H1 (cell line): ENCODE results near the gene TXK. TPM values are rescaled to one million over a fixed set of nuclear protein-coding genes. Genes with fewer than 3 reads are reported as not detected.

Source experiments
- CTCF ChIA-PET: fragments of 300-600 bp; sonication (Branson Sonifier 250); formaldehyde crosslinking; loops from one replicate; lab custom pipeline; 2021; ENCODE audit not compliant: partially characterized antibody; lab: Charles Lee
- POLR2A ChIA-PET: fragments of 300-600 bp; sonication (Branson Sonifier 250); formaldehyde crosslinking; loops from one replicate; lab custom pipeline; 2021; ENCODE audit warnings: inconsistent platforms; ENCODE audit not compliant: partially characterized antibody; lab: Charles Lee
- DNase-seq, 2 experiments: peaks; one replicate each; pipeline versions ENCODE4 v3.0.0 to v3.0.0-alpha.2; 2010 to 2022; ENCODE audit warnings: low spot score in 2 of 2, low read depth in 1 of 2, mixed read lengths in 1 of 2
- FAIRE-seq: peaks from 2 replicates; lab custom pipeline; 2011; peaks lifted over from hg19 to GRCh38; lab: Jason Lieb, UNC
- H2AFZ ChIP-seq: 2 replicates; pipeline ENCODE4 v1.8.1; 2012; ENCODE audit warnings: low read length, inconsistent platforms
- H2AK5ac ChIP-seq: 2 replicates; pipeline ENCODE4 v1.6.1; 2013; ENCODE audit warnings: low read depth, low read length
- H2BK120ac ChIP-seq: replicated peaks from 2 replicates; pipeline ENCODE3; 2013; ENCODE audit warnings: low read depth, low read length, inconsistent platforms
- H2BK12ac ChIP-seq: 2 replicates; pipeline ENCODE4 v1.6.1; 2013; ENCODE audit warnings: low read depth, low read length
- H2BK15ac ChIP-seq: 2 replicates; pipeline ENCODE4 v1.6.1; 2013; ENCODE audit warnings: low read length
- H2BK20ac ChIP-seq: 2 replicates; pipeline ENCODE4 v1.6.1; 2013; ENCODE audit warnings: low read length
- H2BK5ac ChIP-seq: 2 replicates; pipeline ENCODE4 v1.6.1; 2013; ENCODE audit warnings: low read depth, low read length
- H3K14ac ChIP-seq: 2 replicates; pipeline ENCODE4 v1.6.1; 2013; ENCODE audit warnings: inconsistent platforms; ENCODE audit not compliant: insufficient read length
- H3K18ac ChIP-seq: 2 replicates; pipeline ENCODE4 v1.6.1; 2013; ENCODE audit warnings: low read length; ENCODE audit errors: extremely low read depth
- H3K23ac ChIP-seq: 2 replicates; pipeline ENCODE4 v1.6.1; 2013; ENCODE audit warnings: inconsistent platforms; ENCODE audit not compliant: insufficient read length
- H3K23me2 ChIP-seq: 2 replicates; pipeline ENCODE4 v1.6.1; 2013; ENCODE audit warnings: low read depth, low read length
- H3K27ac ChIP-seq: 2 replicates; pipeline ENCODE4 v1.6.1; 2011; ENCODE audit warnings: low read depth, low read length, inconsistent platforms
- H3K27me3 ChIP-seq, 4 experiments: replicated peaks in 1 of 4; 1 replicate in 1 of 4; 2 replicates in 3 of 4; pipeline versions ENCODE4 v1.6.1 to v1.8.1; 2011 to 2013; ENCODE audit warnings: low read length in 3 of 4, mild to moderate bottlenecking in 3 of 4, inconsistent platforms in 2 of 4, mixed read lengths in 2 of 4, moderate library complexity in 1 of 4; ENCODE audit not compliant: control insufficient read depth in 3 of 4, insufficient read depth in 3 of 4; ENCODE audit errors: extremely low read depth in 1 of 4
- H3K36me3 ChIP-seq, 4 experiments: 2 replicates each; pipeline versions ENCODE4 v1.6.1 to v1.8.1; 2011 to 2013; ENCODE audit warnings: mild to moderate bottlenecking in 4 of 4, low read length in 3 of 4, moderate library complexity in 2 of 4, control low read depth in 1 of 4, inconsistent platforms in 1 of 4; ENCODE audit not compliant: insufficient read depth in 4 of 4, control insufficient read depth in 2 of 4
- H3K4ac ChIP-seq: replicated peaks from 2 replicates; pipeline ENCODE3; 2013; ENCODE audit warnings: low read length, low read depth, mixed read lengths, inconsistent platforms; ENCODE audit not compliant: insufficient read length
- H3K4me1 ChIP-seq, 4 experiments: replicated peaks in 1 of 4; 1 replicate in 1 of 4; 2 replicates in 3 of 4; pipeline versions ENCODE4 v1.6.1 to v1.8.1; 2011 to 2013; ENCODE audit warnings: low read length in 3 of 4, inconsistent platforms in 2 of 4, mixed read lengths in 1 of 4; ENCODE audit not compliant: insufficient read depth in 4 of 4, control insufficient read depth in 3 of 4
- H3K4me2 ChIP-seq, 2 experiments: 2 replicates each; pipeline versions ENCODE4 v1.6.1 to v1.8.1; 2011 to 2013; ENCODE audit warnings: low read depth in 2 of 2, low read length in 2 of 2, control low read depth in 1 of 2, inconsistent platforms in 1 of 2, mild to moderate bottlenecking in 1 of 2; ENCODE audit not compliant: insufficient read depth in 1 of 2
- H3K4me3 ChIP-seq, 4 experiments: fragments of 200-600, 300-600 bp in 1 of 4; sonication (generic), shearing (Covaris generic), sonication (Bioruptor Twin) in 1 of 4; 2 replicates each; pipeline versions ENCODE4 v1.5.1 to v1.8.1; 2011 to 2016; ENCODE audit warnings: low read length in 4 of 4, low read depth in 3 of 4, control low read depth in 2 of 4, inconsistent platforms in 2 of 4, mild to moderate bottlenecking in 2 of 4, mixed read lengths in 1 of 4, moderate library complexity in 1 of 4; ENCODE audit not compliant: insufficient read depth in 2 of 4; ENCODE audit errors: extremely low read depth in 1 of 4
- H3K56ac ChIP-seq: replicated peaks from 2 replicates; pipeline ENCODE3; 2013; ENCODE audit warnings: low read depth, mild to moderate bottlenecking, mixed read lengths, low read length, inconsistent platforms; ENCODE audit not compliant: insufficient read length
- H3K79me1 ChIP-seq: 2 replicates; pipeline ENCODE4 v1.6.1; 2013; ENCODE audit warnings: low read depth, low read length, control low read depth
- H3K79me2 ChIP-seq, 2 experiments: 2 replicates each; pipeline versions ENCODE4 v1.6.1 to v1.8.1; 2012 to 2013; ENCODE audit warnings: low read length in 2 of 2, mild to moderate bottlenecking in 2 of 2, inconsistent platforms in 1 of 2; ENCODE audit not compliant: insufficient read depth in 2 of 2, control insufficient read depth in 1 of 2
- H3K9ac ChIP-seq, 4 experiments: replicated peaks in 1 of 4; 1 replicate in 1 of 4; 2 replicates in 3 of 4; pipeline versions ENCODE4 v1.6.1 to v1.8.1; 2011 to 2013; ENCODE audit warnings: low read depth in 3 of 4, low read length in 3 of 4, control low read depth in 2 of 4, mild to moderate bottlenecking in 2 of 4, moderate library complexity in 2 of 4, inconsistent platforms in 1 of 4; ENCODE audit errors: extremely low read depth in 1 of 4
- H3K9me3 ChIP-seq, 2 experiments: 2 replicates each; pipeline versions ENCODE4 v1.6.1 to v1.8.1; 2012 to 2013; ENCODE audit warnings: mild to moderate bottlenecking in 2 of 2, moderate library complexity in 2 of 2, control low read depth in 1 of 2, inconsistent platforms in 1 of 2, low read depth in 1 of 2, low read length in 1 of 2, mixed read lengths in 1 of 2; ENCODE audit not compliant: insufficient read depth in 2 of 2
- H4K20me1 ChIP-seq, 2 experiments: replicated peaks in 1 of 2; 2 replicates each; pipeline versions ENCODE3 to v1.8.1; 2011 to 2013; ENCODE audit warnings: inconsistent platforms in 2 of 2, low read length in 2 of 2, mild to moderate bottlenecking in 1 of 2; ENCODE audit not compliant: insufficient read depth in 2 of 2, control insufficient read depth in 1 of 2
- H4K5ac ChIP-seq: 2 replicates; pipeline ENCODE4 v1.6.1; 2013; ENCODE audit warnings: low read length, low read depth, mixed read lengths, inconsistent platforms; ENCODE audit not compliant: insufficient read length
- H4K8ac ChIP-seq: 2 replicates; pipeline ENCODE4 v1.8.0; 2013; ENCODE audit warnings: mild to moderate bottlenecking, moderate library complexity, low read length, inconsistent platforms; ENCODE audit not compliant: insufficient read depth; ENCODE audit errors: extremely low read depth
- H4K91ac ChIP-seq: replicated peaks from 2 replicates; pipeline ENCODE3; 2013; ENCODE audit warnings: low read length, mixed read lengths, inconsistent platforms; ENCODE audit not compliant: insufficient read length
- BACH1 ChIP-seq: IDR thresholded peaks from 2 replicates; pipeline ENCODE4 v1.6.1; 2012; ENCODE audit warnings: low read length, improper control_type of control experiment
- JUND ChIP-seq: IDR thresholded peaks from 2 replicates; pipeline ENCODE4 v1.6.1; 2011; ENCODE audit warnings: mild to moderate bottlenecking, improper control_type of control experiment, low read length
- KDM5A ChIP-seq: fragments of 200-600 bp; IDR thresholded peaks from 2 replicates; pipeline ENCODE4 v1.7.1; 2012; ENCODE audit warnings: mild to moderate bottlenecking, low read length, inconsistent platforms, mixed read lengths
- MAFK ChIP-seq: IDR thresholded peaks from 2 replicates; pipeline ENCODE4 v1.6.1; 2012; ENCODE audit warnings: low read depth, mild to moderate bottlenecking, improper control_type of control experiment, low read length
- NANOG ChIP-seq: IDR thresholded peaks from 2 replicates; pipeline ENCODE4 v1.6.1; 2011; ENCODE audit warnings: low read length, low read depth, mild to moderate bottlenecking, inconsistent platforms; ENCODE audit not compliant: insufficient read depth, poor library complexity, severe bottlenecking
- RFX5 ChIP-seq: IDR thresholded peaks from 2 replicates; pipeline ENCODE4 v1.6.1; 2011; ENCODE audit warnings: low read depth, low read length, improper control_type of control experiment, borderline replicate concordance
- RNF2 ChIP-seq: fragments of 200-900, 300-1000 bp; sonication (generic); IDR thresholded peaks from 2 replicates; pipeline ENCODE4 v1.7.1; 2016; ENCODE audit warnings: borderline replicate concordance, low read depth, mild to moderate bottlenecking, antibody characterized with exemption, low read length; ENCODE audit not compliant: poor library complexity, severe bottlenecking; ENCODE audit errors: missing control alignments
- SP2 ChIP-seq: IDR thresholded peaks from 2 replicates; pipeline ENCODE4 v1.6.1; 2012; ENCODE audit warnings: mild to moderate bottlenecking, low read length, inconsistent platforms
- WGBS, 2 experiments: shearing (Covaris generic) in 1 of 2; methylation state at CpG; one replicate each; pipeline versions ENCODE4 v1.1.6 to v1.1.7; 2013 to 2015; ENCODE audit warnings: low lambda C conversion rate in 2 of 2, mixed read lengths in 2 of 2, inconsistent platforms in 1 of 2, low coverage in 1 of 2, missing lambda C conversion rate in 1 of 2; ENCODE audit not compliant: insufficient replicate concordance in 2 of 2, insufficient coverage in 1 of 2, insufficient read length in 1 of 2; ENCODE audit errors: extremely low coverage in 1 of 2, missing lambda C conversion rate in 1 of 2; 5-methylcytosine and 5-hydroxymethylcytosine counted together
- polyA plus RNA-seq, 7 experiments: library from polyadenylated mRNA; depleted of rRNA in 3 of 7; stranded (reverse) in 5 of 7; unstranded in 2 of 7; fragments of >200 nt in 5 of 7; fragments of 200-250 nt in 2 of 7; gene quantifications; 1 replicate in 5 of 7; 2 replicates in 1 of 7; 4 replicates in 1 of 7; pipeline versions ENCODE4 v1.2.1 to v1.2.3, GENCODE V29; 2011 to 2013; ENCODE audit warnings: missing spikeins in 2 of 7, mixed read lengths in 2 of 7
- total RNA-seq: library from RNA; stranded (reverse); fragmentation: NEBNext Ultra II Directional; extraction: Animal tissue kit (Norgen Biotek cat#: 25700); gene quantifications from 2 replicates; pipeline ENCODE4 v1.2.1, GENCODE V29; 2021
- TF ChIP-seq, protein P1 (sequence below): IDR thresholded peaks from 2 replicates; pipeline ENCODE4 v1.6.1; 2012; ENCODE audit warnings: inconsistent platforms

Gene TXK
- total and polyA plus RNA-seq, 2 of the 8 experiments (the other 6 are each of a cell fraction or from before 2014, with no cell fraction given) = not detected

DNA sequence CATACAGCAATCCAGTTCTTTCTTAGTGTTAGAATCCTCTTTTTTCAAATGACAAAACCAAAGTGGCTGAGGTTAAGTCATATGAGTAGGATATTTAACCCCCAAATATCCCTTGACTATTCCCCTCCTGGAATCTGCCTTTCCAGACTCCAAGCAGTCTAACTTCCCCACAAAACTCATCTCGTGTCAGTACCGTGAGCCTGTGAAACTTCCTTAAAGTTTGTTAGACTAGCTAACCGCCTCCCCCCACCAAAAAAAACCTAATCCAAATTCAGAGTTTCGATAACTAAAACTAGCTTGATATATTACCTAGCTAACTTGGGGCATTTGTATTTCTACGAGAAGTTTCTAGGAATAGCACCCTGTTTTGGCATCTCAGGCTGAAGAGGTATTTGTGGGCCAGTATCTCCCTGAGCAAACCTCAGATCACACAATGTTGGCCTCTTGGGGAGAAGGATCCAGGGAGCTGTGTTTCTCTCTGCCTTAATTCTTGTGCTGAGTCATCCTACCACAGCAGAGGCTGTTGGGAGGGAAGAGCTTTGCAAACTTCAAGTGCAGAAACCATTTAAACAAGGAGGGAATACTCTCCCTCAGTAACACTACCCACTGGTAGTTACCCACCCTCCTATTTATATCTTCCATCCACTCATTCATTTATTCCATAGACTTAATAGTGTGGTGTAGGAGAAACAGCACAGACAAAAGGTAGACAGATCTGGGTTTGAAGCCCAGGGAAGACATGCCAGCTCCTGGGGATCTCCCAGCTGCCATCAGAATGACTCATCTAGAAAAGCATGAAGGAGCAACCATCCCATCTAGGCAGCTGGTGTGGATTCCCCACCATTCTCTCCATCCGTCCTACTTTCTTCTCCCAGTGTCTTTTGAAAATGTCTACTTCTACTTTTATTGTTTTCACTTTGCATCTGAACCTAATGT is 39.3 kb upstream of the TXK start:
- WGBS, 2 experiments = 92% methylated on average over 6 of the region's 6 CpGs; no CpG with 5 or more reads in 1 of the 2 experiments
- H2AFZ ChIP-seq = peak overlapping the region; percentile 54; the same call in 1 of the 2 replicates
- FAIRE-seq = peak; percentile 63

More for the DNA sequence above, 39.3 kb upstream of the TXK start:
- H3K56ac ChIP-seq = no peak overlapping the region
- H3K23me2 ChIP-seq = no peaks in the 10 kb centered on the region
- no peak overlapping the region for H2BK15ac ChIP-seq
- no peak overlapping the region for H2BK20ac ChIP-seq
- H3K9ac ChIP-seq = no peak overlapping the region
- H2BK5ac ChIP-seq = no peak overlapping the region
- H4K20me1 ChIP-seq = no peaks in the 10 kb centered on the region
- no peak for DNase-seq
- ChIA-PET CTCF (interaction anchor here (0.9 to 1.5 kb wide), 5 partner anchors 28 to 102 kb away, joined by 3 to 5 read pairs (median 3); no protein-coding TSS in a partner anchor), POLR2A (no interaction called here)
- H3K23ac ChIP-seq = no peak overlapping the region
- no peak overlapping the region for H3K4ac ChIP-seq
- no peaks in the 10 kb centered on the region for H3K79me2 ChIP-seq
- no peak overlapping the region for H4K5ac ChIP-seq
- no peak overlapping the region for H4K8ac ChIP-seq
- no peak overlapping the region for H3K18ac ChIP-seq
- no peaks in the 10 kb centered on the region for H3K36me3 ChIP-seq
- H3K14ac ChIP-seq = no peak overlapping the region
- no peaks in the 10 kb centered on the region for H3K79me1 ChIP-seq
- no peaks in the 10 kb centered on the region for H3K27me3 ChIP-seq
- H3K27ac ChIP-seq = no peak overlapping the region
- H2BK12ac ChIP-seq = peak overlapping the region; percentile 22; the same call in 1 of the 2 replicates
- no peak for TF ChIP-seq RNF2
- TF ChIP-seq SP2 = no peak
- TF ChIP-seq, protein P1, sequence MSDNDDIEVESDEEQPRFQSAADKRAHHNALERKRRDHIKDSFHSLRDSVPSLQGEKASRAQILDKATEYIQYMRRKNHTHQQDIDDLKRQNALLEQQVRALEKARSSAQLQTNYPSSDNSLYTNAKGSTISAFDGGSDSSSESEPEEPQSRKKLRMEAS = no peak
- TF ChIP-seq NANOG = no peak
- 0 out of 2 replicates have a peak, but pooled peaks have one; percentile 14 for TF ChIP-seq JUND
- no peak for TF ChIP-seq RFX5
- no peak for TF ChIP-seq KDM5A
- TF ChIP-seq BACH1 = peak; percentile 88
- peak; percentile 81 for TF ChIP-seq MAFK
- no peak overlapping the region for H2BK120ac ChIP-seq
- peaks cover 0 to 2% (median 0%) of the 10 kb centered on the region in 4 experiments; a peak in 1 of 7 replicates for H3K4me1 ChIP-seq
- no peak overlapping the region for H3K4me2 ChIP-seq
- H2AK5ac ChIP-seq = no peak overlapping the region
- H3K9me3 ChIP-seq = peaks cover 0 to 6% of the 10 kb centered on the region in 2 experiments; a peak in 1 of 4 replicates
- no peak overlapping the region for H3K4me3 ChIP-seq
- H4K91ac ChIP-seq = no peak overlapping the region
